Thyroid gland (tissue), 4 donors: ENCODE measurements around the gene NELL2. TPM values are rescaled to one million over a fixed set of nuclear protein-coding genes. Genes with fewer than 3 reads are reported as not detected.

Experiments used
- DNase-seq, 2 donors: peaks; one replicate each; pipeline ENCODE4 v3.0.0-alpha.2; 2019
- H3K27ac ChIP-seq, 3 donors: fragments of 200-600 bp; sonication (generic); 1 replicate in 2 of 3; 2 replicates in 1 of 3; pipeline ENCODE4 v1.5.1; 2016 to 2019; ENCODE audit warnings: mild to moderate bottlenecking in 1 of 3, moderate library complexity in 1 of 3
- H3K27me3 ChIP-seq: fragments of 200-600 bp; sonication (generic); one replicate; pipeline ENCODE4 v1.5.1; 2019
- H3K36me3 ChIP-seq, 2 donors: fragments of 200-600 bp; sonication (generic); one replicate each; pipeline ENCODE4 v1.5.1; 2016 to 2019
- H3K4me1 ChIP-seq, 2 donors: fragments of 200-600 bp; sonication (generic); one replicate each; pipeline ENCODE4 v1.5.1; 2017 to 2019
- H3K4me3 ChIP-seq, 3 donors: fragments of 200-600 bp; sonication (generic); replicated peaks in 1 of 3; 1 replicate in 2 of 3; 2 replicates in 1 of 3; pipeline ENCODE4 v1.5.1; 2016; ENCODE audit warnings: mild to moderate bottlenecking in 1 of 3
- H3K9me3 ChIP-seq: fragments of 200-600 bp; sonication (generic); one replicate; pipeline ENCODE4 v1.5.1; 2017
- POLR2A ChIP-seq, 2 donors: fragments of 450-650 bp; IDR thresholded peaks; one replicate each; pipeline ENCODE4 v1.6.1; 2017; ENCODE audit warnings: antibody characterized with exemption in 2 of 2, mild to moderate bottlenecking in 2 of 2, moderate library complexity in 1 of 2
- WGBS, 2 donors: methylation state at CpG; one replicate each; pipeline ENCODE4 v1.1.5; 2017; 5-methylcytosine and 5-hydroxymethylcytosine counted together
- intact Hi-C: fragments of 100-400 bp; cut with DNase I; formaldehyde crosslinking; loops from one replicate; pipeline ENCODE4 v1.15.1; 2023
- total RNA-seq, 4 donors: library from RNA; depleted of rRNA; stranded (reverse); fragments of >200 nt; gene quantifications; one replicate each; pipeline ENCODE4 v1.2.3, GENCODE V29; 2016
- TF ChIP-seq, protein P1 (sequence below), 6 experiments: fragments of 200-600 bp in 3 of 6; fragments of 450-650 bp in 3 of 6; sonication (generic) in 3 of 6; IDR thresholded peaks; one replicate each; pipeline ENCODE4 v1.5.1; 2016 to 2019; ENCODE audit warnings: antibody characterized with exemption in 6 of 6, mild to moderate bottlenecking in 2 of 6, inconsistent platforms in 1 of 6, moderate library complexity in 1 of 6

The NELL2 gene
- total RNA-seq, 4 donors from 2014 or later, result 22.2 to 32.0 (median 26.5) TPM

- Histone ChIP-seq H3K27me3 (no peaks in the 10 kb centered on the region), H3K4me1 (peaks cover 9 to 15% of the 10 kb centered on the region in 2 donors), H3K27ac (no peak overlapping the region), H3K36me3 (no peaks in the 10 kb centered on the region), H3K9me3 (no peaks in the 10 kb centered on the region), H3K4me3 (no peak overlapping the region)
- DNase-seq, result no peak
- 63 to 64% methylated on average over 5 of the region's 5 CpGs for WGBS, 2 donors
- intact Hi-C loops, result no loop called here
- TF ChIP-seq, protein P1, sequence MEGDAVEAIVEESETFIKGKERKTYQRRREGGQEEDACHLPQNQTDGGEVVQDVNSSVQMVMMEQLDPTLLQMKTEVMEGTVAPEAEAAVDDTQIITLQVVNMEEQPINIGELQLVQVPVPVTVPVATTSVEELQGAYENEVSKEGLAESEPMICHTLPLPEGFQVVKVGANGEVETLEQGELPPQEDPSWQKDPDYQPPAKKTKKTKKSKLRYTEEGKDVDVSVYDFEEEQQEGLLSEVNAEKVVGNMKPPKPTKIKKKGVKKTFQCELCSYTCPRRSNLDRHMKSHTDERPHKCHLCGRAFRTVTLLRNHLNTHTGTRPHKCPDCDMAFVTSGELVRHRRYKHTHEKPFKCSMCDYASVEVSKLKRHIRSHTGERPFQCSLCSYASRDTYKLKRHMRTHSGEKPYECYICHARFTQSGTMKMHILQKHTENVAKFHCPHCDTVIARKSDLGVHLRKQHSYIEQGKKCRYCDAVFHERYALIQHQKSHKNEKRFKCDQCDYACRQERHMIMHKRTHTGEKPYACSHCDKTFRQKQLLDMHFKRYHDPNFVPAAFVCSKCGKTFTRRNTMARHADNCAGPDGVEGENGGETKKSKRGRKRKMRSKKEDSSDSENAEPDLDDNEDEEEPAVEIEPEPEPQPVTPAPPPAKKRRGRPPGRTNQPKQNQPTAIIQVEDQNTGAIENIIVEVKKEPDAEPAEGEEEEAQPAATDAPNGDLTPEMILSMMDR (IDR thresholded peaks at IDR 0.05), result no peak
- TF ChIP-seq POLR2A (IDR thresholded peaks at IDR 0.05), result no peak
Observed at GRCh38 chr12:44627387-44628166, 248.5 kb downstream of the NELL2 start.

- no peak for DNase-seq
- Histone ChIP-seq H3K4me3 (no peak overlapping the region), H3K36me3 (no peaks in the 10 kb centered on the region), H3K27ac (no peak overlapping the region), H3K9me3 (no peaks in the 10 kb centered on the region), H3K27me3 (no peaks in the 10 kb centered on the region), H3K4me1 (peaks cover 9 to 15% of the 10 kb centered on the region in 2 donors)
- TF ChIP-seq POLR2A (IDR thresholded peaks at IDR 0.05), result no peak
- TF ChIP-seq, protein P1 (IDR thresholded peaks at IDR 0.05), result no peak
- WGBS, 2 donors, result 22 to 31% methylated on average over 2 of the region's 2 CpGs
- intact Hi-C loops, result no loop called here
Observed at GRCh38 chr12:44626883-44627282, 249.2 kb downstream of the NELL2 start.

GRCh38 chr12:44618946-44619345 lies 257.2 kb downstream of the NELL2 start:
- Histone ChIP-seq H3K36me3 (no peaks in the 10 kb centered on the region), H3K4me1 (peaks cover 4 to 5% of the 10 kb centered on the region in 2 donors), H3K27ac (peak overlapping the region in 2 of 3 donors; percentile 71 to 84), H3K4me3 (no peak overlapping the region), H3K27me3 (no peaks in the 10 kb centered on the region), H3K9me3 (no peaks in the 10 kb centered on the region)
- 65 to 67% methylated on average over 5 of the region's 5 CpGs for WGBS, 2 donors
- TF ChIP-seq POLR2A (IDR thresholded peaks at IDR 0.05), result no peak
- TF ChIP-seq, protein P1 (IDR thresholded peaks at IDR 0.05), result no peak
- intact Hi-C loops, result no loop called here
- DNase-seq, result no peak

GRCh38 chr12:44616402-44616801 lies 259.7 kb downstream of the NELL2 start:
- WGBS, 2 donors, result 53 to 64% methylated on average over 3 of the region's 3 CpGs
- no peak for DNase-seq
- Histone ChIP-seq H3K9me3 (no peaks in the 10 kb centered on the region), H3K27ac (peak overlapping the region in 1 of 3 donors; percentile 10), H3K4me3 (no peak overlapping the region), H3K4me1 (peaks cover 4 to 5% of the 10 kb centered on the region in 2 donors), H3K27me3 (no peaks in the 10 kb centered on the region), H3K36me3 (no peaks in the 10 kb centered on the region)
- intact Hi-C loops, result no loop called here
- TF ChIP-seq, protein P1 (IDR thresholded peaks at IDR 0.05), result no peak
- no peak for TF ChIP-seq POLR2A (IDR thresholded peaks at IDR 0.05)

GRCh38 chr12:44611538-44611937 lies 264.6 kb downstream of the NELL2 start:
- intact Hi-C loops, result no loop called here
- H3K4me1 ChIP-seq, result peaks cover 4 to 5% of the 10 kb centered on the region in 2 donors
- no peak for DNase-seq
- H3K27ac ChIP-seq, result no peak overlapping the region
- no peaks in the 10 kb centered on the region for H3K27me3 ChIP-seq
- WGBS, 2 donors, result 59 to 69% methylated on average over 1 of the region's 1 CpG
- no peak overlapping the region for H3K4me3 ChIP-seq
- no peaks in the 10 kb centered on the region for H3K9me3 ChIP-seq
- H3K36me3 ChIP-seq, result no peaks in the 10 kb centered on the region
- TF ChIP-seq, protein P1 (IDR thresholded peaks at IDR 0.05), result no peak
- TF ChIP-seq POLR2A (IDR thresholded peaks at IDR 0.05), result no peak
